Measurements from ENCODE around the gene B3GNT2. TPM values are rescaled to one million over a fixed set of nuclear protein-coding genes. Genes with fewer than 3 reads are reported as not detected.
A peak's percentile ranks its signal among the peaks of the same experiment; 100 is the strongest.

Gene B3GNT2
- total RNA-seq, 4 donors from 2014 or later, result 16.9 to 36.9 (median 20.3) TPM

GRCh38 chr2:62208074-62208757 lies 12.3 kb downstream of the B3GNT2 start:
- 74% methylated on average over 4 of the region's 4 CpGs for WGBS

GRCh38 chr2:62208758-62209114 lies 12.8 kb downstream of the B3GNT2 start:
- Histone ChIP-seq H3K9me3 (no peaks in the 10 kb centered on the region), H3K27ac (no peak overlapping the region), H3K27me3 (no peaks in the 10 kb centered on the region), H3K36me3 (no peaks in the 10 kb centered on the region), H3K4me1 (peaks cover 22% of the 10 kb centered on the region), H3K4me3 (no peak overlapping the region)
- DNase-seq (ENCODE audit: low spot score in 2 of 2), result no peak
- WGBS, result 83% methylated on average over 5 of the region's 5 CpGs
- TF ChIP-seq POLR2AphosphoS5 (IDR thresholded peaks at IDR 0.05) (no peak), EP300 (IDR thresholded peaks at IDR 0.05) (no peak), POLR2A (IDR thresholded peaks at IDR 0.05) (no peak), CTCF (IDR thresholded peaks at IDR 0.05) (no peak)

More at GRCh38 chr2:62208074-62208757, 12.3 kb downstream of the B3GNT2 start:
- Histone ChIP-seq H3K27me3 (no peaks in the 10 kb centered on the region), H3K4me1 (peaks cover 19% of the 10 kb centered on the region), H3K27ac (no peak overlapping the region), H3K9me3 (no peaks in the 10 kb centered on the region), H3K36me3 (no peaks in the 10 kb centered on the region), H3K4me3 (no peak overlapping the region)
- no peak for TF ChIP-seq POLR2AphosphoS5 (IDR thresholded peaks at IDR 0.05)
- TF ChIP-seq POLR2A (IDR thresholded peaks at IDR 0.05), result no peak
- no peak for TF ChIP-seq EP300 (IDR thresholded peaks at IDR 0.05)
- TF ChIP-seq CTCF (IDR thresholded peaks at IDR 0.05), result no peak
- no peak for DNase-seq (ENCODE audit: low spot score in 2 of 2)

- H3K27ac ChIP-seq, result no peak overlapping the region
- H3K4me3 ChIP-seq, result no peak overlapping the region
Observed at GRCh38 chr2:62209427-62209991, 13.6 kb downstream of the B3GNT2 start.

GRCh38 chr2:62215306-62216064 lies 19.6 kb downstream of the B3GNT2 start:
- Histone ChIP-seq H3K9me3 (no peaks in the 10 kb centered on the region), H3K27ac (peak overlapping the region; percentile 65), H3K36me3 (no peaks in the 10 kb centered on the region), H3K4me3 (no peak overlapping the region), H3K4me1 (peaks cover 49% of the 10 kb centered on the region), H3K27me3 (no peaks in the 10 kb centered on the region)
- DNase-seq (ENCODE audit: low spot score in 2 of 2), result no peak
- TF ChIP-seq CTCF (IDR thresholded peaks at IDR 0.05) (no peak), POLR2AphosphoS5 (IDR thresholded peaks at IDR 0.05) (no peak), POLR2A (IDR thresholded peaks at IDR 0.05) (no peak), EP300 (IDR thresholded peaks at IDR 0.05) (no peak)
- whole genome bisulfite sequencing, result 78% methylated on average over 10 of the region's 11 CpGs

More at GRCh38 chr2:62209427-62209991, 13.6 kb downstream of the B3GNT2 start:
- 76% methylated on average over 8 of the region's 8 CpGs for WGBS
- DNase-seq (ENCODE audit: low spot score in 2 of 2), result no peak
- no peaks in the 10 kb centered on the region for H3K36me3 ChIP-seq
- peaks cover 27% of the 10 kb centered on the region for H3K4me1 ChIP-seq
- H3K9me3 ChIP-seq, result no peaks in the 10 kb centered on the region
- no peak for TF ChIP-seq EP300 (IDR thresholded peaks at IDR 0.05)
- TF ChIP-seq POLR2AphosphoS5 (IDR thresholded peaks at IDR 0.05), result no peak
- no peak for TF ChIP-seq POLR2A (IDR thresholded peaks at IDR 0.05)
- TF ChIP-seq CTCF (IDR thresholded peaks at IDR 0.05), result no peak
- no peaks in the 10 kb centered on the region for H3K27me3 ChIP-seq

GRCh38 chr2:62216113-62216512 lies 20.2 kb downstream of the B3GNT2 start:
- no peaks in the 10 kb centered on the region for H3K36me3 ChIP-seq
- no peak for TF ChIP-seq CTCF (IDR thresholded peaks at IDR 0.05)
- no peak for TF ChIP-seq EP300 (IDR thresholded peaks at IDR 0.05)
- TF ChIP-seq POLR2AphosphoS5 (IDR thresholded peaks at IDR 0.05), result no peak
- no peak for TF ChIP-seq POLR2A (IDR thresholded peaks at IDR 0.05)
- peak overlapping the region; percentile 65 for H3K27ac ChIP-seq
- H3K4me1 ChIP-seq, result peaks cover 49% of the 10 kb centered on the region
- no peaks in the 10 kb centered on the region for H3K27me3 ChIP-seq
- DNase-seq (ENCODE audit: low spot score in 2 of 2), result no peak
- WGBS, result 84% methylated on average over 1 of the region's 2 CpGs
- no peak overlapping the region for H3K4me3 ChIP-seq
- no peaks in the 10 kb centered on the region for H3K9me3 ChIP-seq

All from suprapubic skin (tissue), 4 donors.